ENCODE measurements around the gene CXCL17.

CXCL17 gene

DNA sequence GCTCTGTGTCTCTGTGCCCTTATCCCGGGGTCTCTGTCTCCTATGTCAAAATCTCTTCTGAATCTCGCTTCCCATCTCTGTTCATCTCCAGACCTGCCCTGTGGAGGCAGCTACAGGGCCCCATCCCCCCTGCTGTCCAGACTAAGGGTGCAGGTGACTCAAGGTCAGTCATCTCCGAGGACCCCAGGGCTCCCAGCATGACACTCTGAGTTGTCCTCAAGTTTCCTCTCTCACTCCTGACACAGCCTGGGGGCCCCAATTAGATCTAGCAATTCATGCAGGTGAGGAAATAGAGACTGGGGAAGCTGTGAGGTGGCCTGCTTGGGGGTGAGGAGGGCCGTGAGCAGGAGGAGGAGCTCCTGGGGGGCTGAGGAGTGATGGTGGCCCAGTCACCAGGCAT is 50.6 kb downstream of the CXCL17 start:
- Histone ChIP-seq H3K4me3 (ENCODE audit: low read length) (no peak overlapping the region), H2AFZ (ENCODE audit: low read depth, low read length) (no peak overlapping the region), H3K9ac (ENCODE audit: low read length) (no peak overlapping the region), H3K4me1 (ENCODE audit: low read length) (peaks cover 8% of the 10 kb centered on the region), H3K27me3 (ENCODE audit: low read depth, low read length) (peaks cover 22% of the 10 kb centered on the region), H4K20me1 (ENCODE audit: insufficient read depth, low read length) (no peaks in the 10 kb centered on the region), H3K4me2 (ENCODE audit: low read length) (no peak overlapping the region), H3K27ac (ENCODE audit: low read length) (no peak overlapping the region), H3K36me3 (replicated peaks; ENCODE audit: low read depth, low read length) (no peaks in the 10 kb centered on the region), H3K9me3 (ENCODE audit: insufficient read depth, low read length) (no peaks in the 10 kb centered on the region), H3K79me2 (ENCODE audit: low read length) (no peaks in the 10 kb centered on the region; the same call in 1 of the 2 replicates)
- TF ChIP-seq, protein P1, sequence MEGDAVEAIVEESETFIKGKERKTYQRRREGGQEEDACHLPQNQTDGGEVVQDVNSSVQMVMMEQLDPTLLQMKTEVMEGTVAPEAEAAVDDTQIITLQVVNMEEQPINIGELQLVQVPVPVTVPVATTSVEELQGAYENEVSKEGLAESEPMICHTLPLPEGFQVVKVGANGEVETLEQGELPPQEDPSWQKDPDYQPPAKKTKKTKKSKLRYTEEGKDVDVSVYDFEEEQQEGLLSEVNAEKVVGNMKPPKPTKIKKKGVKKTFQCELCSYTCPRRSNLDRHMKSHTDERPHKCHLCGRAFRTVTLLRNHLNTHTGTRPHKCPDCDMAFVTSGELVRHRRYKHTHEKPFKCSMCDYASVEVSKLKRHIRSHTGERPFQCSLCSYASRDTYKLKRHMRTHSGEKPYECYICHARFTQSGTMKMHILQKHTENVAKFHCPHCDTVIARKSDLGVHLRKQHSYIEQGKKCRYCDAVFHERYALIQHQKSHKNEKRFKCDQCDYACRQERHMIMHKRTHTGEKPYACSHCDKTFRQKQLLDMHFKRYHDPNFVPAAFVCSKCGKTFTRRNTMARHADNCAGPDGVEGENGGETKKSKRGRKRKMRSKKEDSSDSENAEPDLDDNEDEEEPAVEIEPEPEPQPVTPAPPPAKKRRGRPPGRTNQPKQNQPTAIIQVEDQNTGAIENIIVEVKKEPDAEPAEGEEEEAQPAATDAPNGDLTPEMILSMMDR (IDR thresholded peaks at IDR 0.05; ENCODE audit: low read depth, low read length): no peak
- TF ChIP-seq EZH2phosphoT487 (IDR thresholded peaks at IDR 0.05; ENCODE audit: low read depth): no peak

DNA sequence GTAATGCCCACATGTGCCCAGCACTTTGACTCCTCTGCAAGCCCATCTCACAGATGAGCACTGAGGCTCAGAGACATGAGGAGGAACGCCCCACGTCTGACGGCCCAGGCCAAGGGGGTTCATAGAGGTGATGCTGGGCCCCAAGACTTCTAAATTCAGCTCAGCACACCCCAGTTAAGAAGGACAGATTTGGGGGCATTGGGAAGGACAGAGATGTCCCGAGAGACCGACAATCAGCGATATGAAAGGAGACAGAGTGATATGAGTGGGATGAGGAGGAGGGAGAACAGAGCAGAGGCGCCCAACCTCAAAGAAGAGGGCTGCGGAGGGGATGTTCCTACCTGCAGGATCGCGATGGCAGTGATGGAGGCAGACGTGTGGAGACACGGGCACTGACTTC is 52.8 kb downstream of the CXCL17 start, which contains the start of gene CNFN:
Gene CNFN (minus strand): TSS at position 399 of the 400 bp plus-strand sequence. CDS start 1,260 bp downstream, outside the sequence.
- Histone ChIP-seq H3K9me3 (ENCODE audit: insufficient read depth, low read length) (no peaks in the 10 kb centered on the region), H4K20me1 (ENCODE audit: insufficient read depth, low read length) (no peaks in the 10 kb centered on the region), H3K9ac (ENCODE audit: low read length) (no peak within 1 kb of the TSS), H3K36me3 (replicated peaks; ENCODE audit: low read depth, low read length) (no peaks in the 10 kb centered on the region), H3K27ac (ENCODE audit: low read length) (no peak within 1 kb of the TSS), H3K4me2 (ENCODE audit: low read length) (no peak within 1 kb of the TSS), H3K4me1 (ENCODE audit: low read length) (peaks cover 3% of the 10 kb centered on the region; the same call in 1 of the 2 replicates), H2AFZ (ENCODE audit: low read depth, low read length) (no peak within 1 kb of the TSS), H3K27me3 (ENCODE audit: low read depth, low read length) (peaks cover 28% of the 10 kb centered on the region), H3K4me3 (ENCODE audit: low read length) (no peak within 1 kb of the TSS), H3K79me2 (ENCODE audit: low read length) (no peaks in the 10 kb centered on the region)
- TF ChIP-seq, protein P1 (IDR thresholded peaks at IDR 0.05; ENCODE audit: low read depth, low read length): no peak
- TF ChIP-seq EZH2phosphoT487 (IDR thresholded peaks at IDR 0.05; ENCODE audit: low read depth): no peak

DNA sequence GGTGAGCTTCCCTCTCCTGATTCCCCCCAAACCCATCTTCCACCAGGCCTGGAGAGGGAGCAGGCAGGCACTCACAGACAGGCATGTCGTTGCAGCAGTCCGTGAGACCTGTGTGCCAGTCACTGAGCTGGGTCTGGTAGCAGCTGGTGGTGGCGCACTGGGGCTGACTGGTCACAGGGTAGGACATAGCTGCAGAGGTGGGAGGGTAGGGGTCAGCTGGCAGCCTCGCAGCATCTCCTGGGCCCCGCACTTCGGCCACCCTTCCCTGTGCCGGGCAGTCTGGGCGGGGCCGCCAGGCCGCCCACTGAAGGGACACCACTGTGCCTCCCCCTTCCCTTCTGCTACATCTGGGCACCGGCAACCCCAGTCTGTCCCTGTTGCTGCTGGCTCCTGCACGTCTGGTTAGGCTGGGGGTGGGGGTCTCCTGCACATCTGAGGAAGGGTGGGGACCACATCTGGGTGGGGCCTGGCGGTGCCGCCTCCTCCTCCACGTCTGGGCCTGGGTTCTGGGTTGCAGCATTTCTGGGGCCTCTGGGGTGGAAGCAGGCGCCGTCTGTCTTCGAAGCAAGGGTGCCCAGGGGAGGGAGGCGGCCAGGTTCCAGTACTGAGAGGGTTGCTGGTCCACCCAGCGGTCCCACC is 53.8 kb downstream of the CXCL17 start:
- H3K27me3 ChIP-seq (ENCODE audit: low read depth, low read length): peaks cover 28% of the 10 kb centered on the region
- H3K36me3 ChIP-seq (replicated peaks; ENCODE audit: low read depth, low read length): no peaks in the 10 kb centered on the region
- H4K20me1 ChIP-seq (ENCODE audit: insufficient read depth, low read length): no peaks in the 10 kb centered on the region
- no peak overlapping the region for H3K9ac ChIP-seq (ENCODE audit: low read length)
- no peaks in the 10 kb centered on the region for H3K79me2 ChIP-seq (ENCODE audit: low read length)
- peaks cover 3% of the 10 kb centered on the region; the same call in 1 of the 2 replicates for H3K4me1 ChIP-seq (ENCODE audit: low read length)
- no peak overlapping the region for H3K4me3 ChIP-seq (ENCODE audit: low read length)
- TF ChIP-seq, protein P1 (IDR thresholded peaks at IDR 0.05; ENCODE audit: low read depth, low read length): no peak
- TF ChIP-seq EZH2phosphoT487 (IDR thresholded peaks at IDR 0.05; ENCODE audit: low read depth): no peak
- no peak overlapping the region for H3K4me2 ChIP-seq (ENCODE audit: low read length)
- no peak overlapping the region for H3K27ac ChIP-seq (ENCODE audit: low read length)
- H2AFZ ChIP-seq (ENCODE audit: low read depth, low read length): no peak overlapping the region
- H3K9me3 ChIP-seq (ENCODE audit: insufficient read depth, low read length): no peaks in the 10 kb centered on the region

DNA sequence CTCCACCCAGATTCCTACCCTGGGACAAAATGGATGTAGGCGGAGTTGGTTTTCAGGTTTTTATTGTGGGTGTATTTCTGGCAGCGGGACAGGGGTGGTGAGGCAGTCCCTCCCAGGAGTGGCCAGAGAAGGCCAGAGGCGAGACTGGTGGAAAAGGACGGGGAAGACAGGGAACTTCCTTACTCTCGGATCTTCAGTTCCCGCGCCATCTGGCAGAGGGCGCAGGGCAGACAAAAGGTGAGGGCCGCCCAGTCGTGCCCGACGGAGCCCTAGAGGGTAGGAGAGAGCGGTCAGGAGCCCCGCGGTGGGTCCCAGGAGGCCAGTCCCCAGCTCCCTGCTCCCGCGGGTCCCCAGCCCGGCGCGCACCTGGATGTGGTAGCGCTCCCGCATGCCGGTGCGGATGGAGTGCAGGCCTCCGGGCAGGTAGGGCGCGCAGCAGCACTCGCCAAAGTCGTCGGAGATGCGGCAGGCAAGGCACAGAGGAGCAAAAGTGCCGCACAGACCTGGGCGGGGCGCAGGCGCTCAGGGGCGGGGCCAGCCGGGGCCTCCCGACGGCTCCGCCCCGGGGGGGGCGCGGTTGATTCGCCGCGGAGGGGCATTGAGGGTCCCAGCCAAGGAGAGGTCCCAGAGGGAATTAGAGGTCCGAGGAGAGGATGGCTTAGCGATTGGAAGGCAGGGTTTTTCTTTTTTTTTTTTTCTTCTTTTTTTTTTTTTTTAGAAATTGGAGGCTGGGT is 55.6 kb downstream of the CXCL17 start:
- H3K4me3 ChIP-seq (ENCODE audit: low read length): peak overlapping the region; percentile 76
- H3K27ac ChIP-seq (ENCODE audit: low read length): no peak overlapping the region
- H4K20me1 ChIP-seq (ENCODE audit: insufficient read depth, low read length): no peaks in the 10 kb centered on the region
- no peaks in the 10 kb centered on the region for H3K36me3 ChIP-seq (replicated peaks; ENCODE audit: low read depth, low read length)
- H2AFZ ChIP-seq (ENCODE audit: low read depth, low read length): peak overlapping the region; percentile 87
- peaks cover 3% of the 10 kb centered on the region; the same call in 1 of the 2 replicates for H3K4me1 ChIP-seq (ENCODE audit: low read length)
- peak overlapping the region; percentile 37 for H3K9ac ChIP-seq (ENCODE audit: low read length)
- no peak for TF ChIP-seq EZH2phosphoT487 (IDR thresholded peaks at IDR 0.05; ENCODE audit: low read depth)
- TF ChIP-seq, protein P1 (IDR thresholded peaks at IDR 0.05; ENCODE audit: low read depth, low read length): peak; percentile 51
- no peaks in the 10 kb centered on the region for H3K9me3 ChIP-seq (ENCODE audit: insufficient read depth, low read length)
- no peaks in the 10 kb centered on the region for H3K79me2 ChIP-seq (ENCODE audit: low read length)
- peaks cover 33% of the 10 kb centered on the region for H3K27me3 ChIP-seq (ENCODE audit: low read depth, low read length)
- peak overlapping the region; percentile 75 for H3K4me2 ChIP-seq (ENCODE audit: low read length)
